Thoracic aorta (tissue), 2 donors: ENCODE results near the gene CEP112. TPM values are rescaled to one million over a fixed set of nuclear protein-coding genes. Genes with fewer than 3 reads are reported as not detected.

Experiments
- ATAC-seq: fragments of 150-250 bp; one replicate; pipeline ENCODE4 v1.8.0; 2017; ENCODE audit warnings: low read depth; ENCODE audit not compliant: insufficient number of reproducible peaks, low FRiP score
- DNase-seq: peaks from one replicate; pipeline ENCODE4 v3.0.0-alpha.2; 2020; ENCODE audit warnings: low spot score
- H3K27ac ChIP-seq, 2 donors: fragments of 200-600 bp; sonication (generic); 1 replicate in 1 of 2; 2 replicates in 1 of 2; pipeline ENCODE4 v1.5.1; 2016; ENCODE audit warnings: mild to moderate bottlenecking in 2 of 2, moderate library complexity in 2 of 2
- H3K27me3 ChIP-seq: fragments of 200-600 bp; sonication (generic); replicated peaks from 2 replicates; pipeline ENCODE4 v1.6.0; 2016; ENCODE audit warnings: mild to moderate bottlenecking; ENCODE audit not compliant: insufficient read depth
- H3K36me3 ChIP-seq: fragments of 200-600 bp; sonication (generic); one replicate; pipeline ENCODE4 v1.5.1; 2016
- H3K4me1 ChIP-seq, 2 donors: fragments of 200-600 bp; sonication (generic); 1 replicate in 1 of 2; 2 replicates in 1 of 2; pipeline versions ENCODE4 v1.5.1 to v1.6.0; 2016; ENCODE audit warnings: low read depth in 2 of 2, mild to moderate bottlenecking in 1 of 2; ENCODE audit not compliant: control insufficient read depth in 1 of 2
- H3K4me3 ChIP-seq: fragments of 200-600 bp; sonication (generic); 2 replicates; pipeline ENCODE4 v1.5.1; 2016; ENCODE audit warnings: mild to moderate bottlenecking
- H3K9me3 ChIP-seq: fragments of 200-600 bp; sonication (generic); 2 replicates; pipeline ENCODE4 v1.5.1; 2016
- total RNA-seq, 2 donors: library from RNA; depleted of rRNA; stranded (reverse); fragments of >200 nt; gene quantifications; one replicate each; pipeline versions ENCODE4 v1.1.0 to v1.2.3, GENCODE V29; 2016
- TF ChIP-seq, protein P1 (sequence below): fragments of 200-600 bp; sonication (generic); IDR thresholded peaks from one replicate; pipeline ENCODE4 v1.5.1; 2019; ENCODE audit warnings: antibody characterized with exemption

The CEP112 gene
- total RNA-seq, 2 donors from 2014 or later: 13.4 to 19.0 TPM

DNA sequence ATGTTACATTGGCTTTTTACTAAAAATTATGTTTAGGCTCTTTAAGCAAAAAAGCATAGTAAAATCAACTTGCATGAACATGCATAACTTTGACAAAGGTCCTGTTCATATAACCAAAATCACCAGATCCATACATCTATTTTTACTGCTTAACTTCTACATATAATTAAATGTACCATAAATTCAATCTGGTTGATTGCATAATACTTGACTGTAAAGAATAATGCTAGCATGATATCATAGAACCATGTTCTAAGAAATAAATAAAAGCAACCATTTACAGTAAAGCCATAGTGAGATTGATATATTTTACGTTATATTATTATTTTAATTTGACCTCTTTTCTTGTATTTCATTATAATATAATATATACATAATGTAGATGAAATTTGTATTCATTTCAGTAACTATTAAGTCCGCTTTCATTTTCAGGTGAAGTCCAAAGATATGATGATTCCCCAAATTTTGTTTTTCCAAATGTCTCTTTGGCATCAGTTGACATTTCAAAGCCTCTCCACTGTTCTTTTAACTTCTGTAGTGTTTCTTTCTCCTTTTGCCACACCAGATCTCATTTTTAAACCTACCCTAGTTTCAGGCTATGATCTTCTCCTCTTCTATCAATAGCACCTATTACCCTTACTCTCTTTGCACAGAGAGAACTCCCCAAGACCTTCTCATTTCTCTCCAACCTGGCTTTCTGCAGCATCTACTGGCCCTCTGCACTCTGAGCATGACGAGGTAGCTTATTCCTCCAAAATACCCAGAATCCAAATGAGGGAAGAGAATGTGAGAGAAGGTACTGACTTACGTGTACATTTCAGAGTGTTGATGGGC is 35.5 kb upstream of the CEP112 start:
- DNase-seq: no peak
- no peak overlapping the region for H3K27ac ChIP-seq
- no peaks in the 10 kb centered on the region for H3K36me3 ChIP-seq
- TF ChIP-seq, protein P1, sequence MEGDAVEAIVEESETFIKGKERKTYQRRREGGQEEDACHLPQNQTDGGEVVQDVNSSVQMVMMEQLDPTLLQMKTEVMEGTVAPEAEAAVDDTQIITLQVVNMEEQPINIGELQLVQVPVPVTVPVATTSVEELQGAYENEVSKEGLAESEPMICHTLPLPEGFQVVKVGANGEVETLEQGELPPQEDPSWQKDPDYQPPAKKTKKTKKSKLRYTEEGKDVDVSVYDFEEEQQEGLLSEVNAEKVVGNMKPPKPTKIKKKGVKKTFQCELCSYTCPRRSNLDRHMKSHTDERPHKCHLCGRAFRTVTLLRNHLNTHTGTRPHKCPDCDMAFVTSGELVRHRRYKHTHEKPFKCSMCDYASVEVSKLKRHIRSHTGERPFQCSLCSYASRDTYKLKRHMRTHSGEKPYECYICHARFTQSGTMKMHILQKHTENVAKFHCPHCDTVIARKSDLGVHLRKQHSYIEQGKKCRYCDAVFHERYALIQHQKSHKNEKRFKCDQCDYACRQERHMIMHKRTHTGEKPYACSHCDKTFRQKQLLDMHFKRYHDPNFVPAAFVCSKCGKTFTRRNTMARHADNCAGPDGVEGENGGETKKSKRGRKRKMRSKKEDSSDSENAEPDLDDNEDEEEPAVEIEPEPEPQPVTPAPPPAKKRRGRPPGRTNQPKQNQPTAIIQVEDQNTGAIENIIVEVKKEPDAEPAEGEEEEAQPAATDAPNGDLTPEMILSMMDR: no peak
- H3K4me1 ChIP-seq: no peaks in the 10 kb centered on the region
- H3K9me3 ChIP-seq: no peaks in the 10 kb centered on the region
- ATAC-seq: no peak
- H3K4me3 ChIP-seq: no peak overlapping the region
- H3K27me3 ChIP-seq: no peaks in the 10 kb centered on the region

DNA sequence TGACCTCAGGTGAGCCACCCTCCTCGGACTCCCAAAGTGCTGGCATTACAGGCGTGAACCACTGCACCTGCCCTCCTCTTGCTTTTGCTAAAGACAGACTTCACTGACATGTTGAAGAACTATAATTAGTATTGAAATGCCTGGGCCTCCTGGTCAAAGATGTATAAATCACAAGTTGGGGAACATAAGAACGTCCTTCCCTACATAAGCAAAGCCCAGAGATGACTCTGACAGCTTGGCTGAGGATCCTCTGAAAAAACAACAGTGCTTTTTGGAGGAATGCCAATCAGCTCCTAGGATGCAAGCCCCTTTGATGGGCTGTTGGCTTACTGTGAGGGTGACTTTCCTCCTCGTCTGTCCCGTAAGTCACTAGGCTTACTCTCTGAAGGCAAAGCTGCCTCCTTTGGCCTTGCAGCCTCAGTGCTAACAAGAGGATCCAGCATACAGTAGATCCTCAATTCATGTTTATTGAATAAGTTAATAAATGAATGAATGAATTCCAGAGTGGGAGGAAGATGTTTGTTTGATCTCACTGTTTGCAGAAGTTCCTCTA is 30.9 kb upstream of the CEP112 start:
- no peaks in the 10 kb centered on the region for H3K27me3 ChIP-seq
- ATAC-seq: no peak
- no peaks in the 10 kb centered on the region for H3K9me3 ChIP-seq
- H3K4me1 ChIP-seq: no peaks in the 10 kb centered on the region
- H3K36me3 ChIP-seq: no peaks in the 10 kb centered on the region
- no peak overlapping the region for H3K27ac ChIP-seq
- TF ChIP-seq, protein P1: no peak
- no peak for DNase-seq
- H3K4me3 ChIP-seq: no peak overlapping the region

DNA sequence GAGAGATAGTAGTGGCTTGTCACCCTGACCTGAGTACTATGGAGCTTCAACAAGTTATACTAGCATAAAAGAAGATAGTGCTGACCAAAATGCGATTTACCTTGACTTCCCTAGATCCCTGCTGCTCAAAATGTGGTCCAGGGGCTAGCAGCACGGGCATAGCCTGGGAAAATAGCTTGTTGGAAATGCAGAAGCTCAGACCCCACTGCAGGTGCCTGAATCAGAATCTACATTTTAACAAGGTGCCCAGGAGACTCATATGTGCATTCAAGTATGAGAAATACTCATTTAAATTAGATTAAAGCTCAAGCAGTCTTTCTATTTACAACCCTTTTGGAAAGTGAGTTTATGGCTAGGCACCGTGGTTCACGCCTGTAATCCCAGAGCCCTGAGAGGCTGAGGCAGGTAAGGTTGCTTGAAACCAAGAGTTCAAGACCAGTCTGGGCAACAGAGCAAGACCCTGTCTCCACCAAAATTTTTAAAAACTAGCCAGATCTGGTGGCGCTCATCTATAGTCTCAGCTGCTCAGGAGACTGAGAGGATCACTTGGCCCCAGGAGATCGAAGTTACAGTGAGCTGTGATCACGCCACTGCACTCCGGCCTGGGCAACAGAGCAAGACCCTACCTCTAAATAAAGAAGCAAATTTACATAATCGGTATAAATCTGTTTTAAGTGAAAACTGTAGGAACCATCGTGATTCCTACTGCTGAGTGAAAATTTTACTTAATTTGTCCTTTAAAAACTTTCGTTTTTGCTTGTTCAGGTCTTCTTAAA is 30.0 kb upstream of the CEP112 start:
- H3K36me3 ChIP-seq: no peaks in the 10 kb centered on the region
- TF ChIP-seq, protein P1: no peak
- no peaks in the 10 kb centered on the region for H3K4me1 ChIP-seq
- no peaks in the 10 kb centered on the region for H3K9me3 ChIP-seq
- no peak for ATAC-seq
- H3K27me3 ChIP-seq: no peaks in the 10 kb centered on the region
- H3K4me3 ChIP-seq: no peak overlapping the region
- no peak overlapping the region for H3K27ac ChIP-seq
- no peak for DNase-seq

DNA sequence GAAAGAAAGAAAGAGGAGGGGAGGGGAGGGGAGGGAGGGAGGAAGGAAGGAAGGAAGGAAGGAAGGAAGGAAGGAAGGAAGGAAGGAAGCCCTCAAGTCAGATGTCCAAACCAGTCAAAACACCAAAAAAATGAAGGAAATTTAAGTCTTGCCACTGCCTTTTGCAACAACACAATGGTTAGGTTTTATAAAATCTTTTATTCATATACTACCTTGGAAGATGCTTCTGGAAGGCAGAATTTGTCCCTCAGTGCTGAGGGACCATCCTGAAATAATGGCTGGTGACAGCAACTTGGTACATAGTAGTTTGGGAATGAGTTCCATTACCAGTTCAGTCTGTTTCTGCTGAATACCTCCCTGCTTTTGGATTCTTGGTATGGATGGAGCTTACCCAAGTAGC is 29.4 kb upstream of the CEP112 start:
- Histone ChIP-seq H3K27ac (no peak overlapping the region), H3K9me3 (no peaks in the 10 kb centered on the region), H3K4me3 (no peak overlapping the region), H3K4me1 (no peaks in the 10 kb centered on the region), H3K36me3 (no peaks in the 10 kb centered on the region), H3K27me3 (no peaks in the 10 kb centered on the region)
- DNase-seq: no peak
- no peak for ATAC-seq
- TF ChIP-seq, protein P1: no peak
